SU-DHL-6 (cell line): Measurements from ENCODE around the gene KLHL29.

Experiments used
- H2AFZ ChIP-seq: fragments of 200-600 bp; sonication (generic); 2 replicates; pipeline ENCODE4 v1.6.1; 2014; ENCODE audit warnings: low read depth, mild to moderate bottlenecking, moderate library complexity, mixed read lengths, antibody characterized with exemption, low read length; ENCODE audit not compliant: severe bottlenecking
- H3F3A ChIP-seq: fragments of 200-600 bp; shearing (Covaris generic); 2 replicates; pipeline ENCODE4 v1.6.0; 2016; ENCODE audit warnings: antibody characterized with exemption, mild to moderate bottlenecking; ENCODE audit not compliant: insufficient read depth
- H3K27ac ChIP-seq: fragments of 200-600 bp; sonication (generic); 2 replicates; pipeline ENCODE4 v1.5.1; 2016; ENCODE audit warnings: low read depth, mild to moderate bottlenecking, low read length, moderate library complexity, mixed read lengths
- H3K27me3 ChIP-seq: fragments of 200-600 bp; sonication (generic), shearing (Covaris generic); 2 replicates; pipeline ENCODE4 v1.6.0; 2014; ENCODE audit warnings: mild to moderate bottlenecking, low read length
- H3K36me3 ChIP-seq: fragments of 200-600 bp; sonication (generic); 2 replicates; pipeline ENCODE4 v1.6.1; 2014; ENCODE audit warnings: mild to moderate bottlenecking, low read length, mixed read lengths
- H3K4me2 ChIP-seq: fragments of 300-600, 200-600 bp; shearing (Covaris generic), sonication (generic); 2 replicates; pipeline ENCODE4 v1.6.0; 2014; ENCODE audit warnings: low read length, low read depth, mild to moderate bottlenecking; ENCODE audit not compliant: poor library complexity, severe bottlenecking
- H3K4me3 ChIP-seq: fragments of 200-600 bp; sonication (generic); 2 replicates; pipeline ENCODE4 v1.5.1; 2014; ENCODE audit warnings: antibody characterized with exemption, low read length, mild to moderate bottlenecking, mixed read lengths; ENCODE audit not compliant: insufficient read depth, poor library complexity, severe bottlenecking
- H3K79me2 ChIP-seq: fragments of 200-600 bp; sonication (generic); 2 replicates; pipeline ENCODE4 v1.6.1; 2014; ENCODE audit warnings: mild to moderate bottlenecking, low read length, moderate library complexity; ENCODE audit not compliant: insufficient read depth
- H3K9ac ChIP-seq: fragments of 200-600 bp; sonication (generic); 2 replicates; pipeline ENCODE4 v1.7.0; 2014; ENCODE audit warnings: mild to moderate bottlenecking, low read length
- H3K9me2 ChIP-seq: fragments of 200-600 bp; sonication (generic); replicated peaks from 2 replicates; pipeline ENCODE4 v1.6.1; 2014; ENCODE audit warnings: low read length; ENCODE audit not compliant: insufficient read depth
- H3K9me3 ChIP-seq: fragments of 200-600 bp; sonication (generic); 2 replicates; pipeline ENCODE4 v1.6.1; 2014; ENCODE audit warnings: low read length, mixed read lengths; ENCODE audit not compliant: insufficient read depth
- H4K20me1 ChIP-seq: fragments of 200-600 bp; sonication (generic); 2 replicates; pipeline ENCODE4 v1.6.1; 2014; ENCODE audit warnings: low read depth, mild to moderate bottlenecking, antibody characterized with exemption, low read length, moderate library complexity, mixed read lengths
- CTCF ChIP-seq: fragments of 200-600 bp; sonication (generic); IDR thresholded peaks from one replicate; pipeline ENCODE4 v1.5.1; 2017; ENCODE audit warnings: antibody characterized with exemption, mild to moderate bottlenecking, low read length, moderate library complexity; ENCODE audit not compliant: insufficient read depth, poor library complexity, severe bottlenecking
- EZH2phosphoT487 ChIP-seq: fragments of 200-600 bp; sonication (generic), shearing (Covaris generic); conservative IDR thresholded peaks from 2 replicates; pipeline ENCODE4 v1.6.1; 2018; ENCODE audit warnings: mild to moderate bottlenecking, antibody characterized with exemption, low read length, moderate library complexity, mixed read lengths

KLHL29 gene

GRCh38 chr2:23587341-23587880, 202.4 kb downstream of the KLHL29 start:
- H3K9me3 ChIP-seq: no peaks in the 10 kb centered on the region
- H3K79me2 ChIP-seq: no peaks in the 10 kb centered on the region
- no peaks in the 10 kb centered on the region for H3K27me3 ChIP-seq
- no peak overlapping the region for H2AFZ ChIP-seq
- no peaks in the 10 kb centered on the region for H3F3A ChIP-seq
- no peaks in the 10 kb centered on the region for H4K20me1 ChIP-seq
- no peaks in the 10 kb centered on the region for H3K9me2 ChIP-seq
- H3K9ac ChIP-seq: no peak overlapping the region
- no peak for TF ChIP-seq CTCF
- TF ChIP-seq EZH2phosphoT487: no peak
- no peak overlapping the region for H3K4me3 ChIP-seq
- H3K36me3 ChIP-seq: no peaks in the 10 kb centered on the region
- no peak overlapping the region for H3K27ac ChIP-seq
- H3K4me2 ChIP-seq: no peak overlapping the region

GRCh38 chr2:23588106-23588505, 203.1 kb downstream of the KLHL29 start:
- no peak overlapping the region for H2AFZ ChIP-seq
- H3K27ac ChIP-seq: no peak overlapping the region
- no peaks in the 10 kb centered on the region for H3K9me2 ChIP-seq
- no peak overlapping the region for H3K4me2 ChIP-seq
- no peaks in the 10 kb centered on the region for H3K36me3 ChIP-seq
- no peaks in the 10 kb centered on the region for H3K9me3 ChIP-seq
- no peak overlapping the region for H3K9ac ChIP-seq
- no peak overlapping the region for H3K4me3 ChIP-seq
- no peaks in the 10 kb centered on the region for H3K79me2 ChIP-seq
- no peaks in the 10 kb centered on the region for H3F3A ChIP-seq
- H4K20me1 ChIP-seq: no peaks in the 10 kb centered on the region
- H3K27me3 ChIP-seq: no peaks in the 10 kb centered on the region
- TF ChIP-seq EZH2phosphoT487 (no peak), CTCF (no peak)

GRCh38 chr2:23588508-23589201, 203.7 kb downstream of the KLHL29 start:
- TF ChIP-seq CTCF: no peak
- no peak for TF ChIP-seq EZH2phosphoT487

More at GRCh38 chr2:23588508-23589201, 203.7 kb downstream of the KLHL29 start:
- no peaks in the 10 kb centered on the region for H3K27me3 ChIP-seq
- H3K27ac ChIP-seq: no peak overlapping the region
- H3K79me2 ChIP-seq: no peaks in the 10 kb centered on the region
- no peak overlapping the region for H2AFZ ChIP-seq
- H3K9me3 ChIP-seq: no peaks in the 10 kb centered on the region
- H3F3A ChIP-seq: no peaks in the 10 kb centered on the region
- H3K4me2 ChIP-seq: no peak overlapping the region
- no peak overlapping the region for H3K9ac ChIP-seq
- H3K9me2 ChIP-seq: no peaks in the 10 kb centered on the region
- H3K4me3 ChIP-seq: no peak overlapping the region
- H4K20me1 ChIP-seq: no peaks in the 10 kb centered on the region
- no peaks in the 10 kb centered on the region for H3K36me3 ChIP-seq
